Muscle of back (tissue), 11 donors: ENCODE results near the gene PHAF1. TPM values are rescaled to one million over a fixed set of nuclear protein-coding genes. Genes with fewer than 3 reads are reported as not detected.

Experiments used
- DNase-seq, 3 donors: peaks; one replicate each; pipeline versions ENCODE4 v3.0.0 to v3.0.0-alpha.2; 2013
- polyA plus RNA-seq, 10 donors: library from polyadenylated mRNA; unstranded; fragments of 120-200 nt; gene quantifications; one replicate each; pipeline ENCODE4 v1.2.1, GENCODE V29; 2013; ENCODE audit not compliant: insufficient read length in 10 of 10

PHAF1 gene
- polyA plus RNA-seq, 10 donors, result 15.6 to 20.5 (median 18.9) TPM

DNA sequence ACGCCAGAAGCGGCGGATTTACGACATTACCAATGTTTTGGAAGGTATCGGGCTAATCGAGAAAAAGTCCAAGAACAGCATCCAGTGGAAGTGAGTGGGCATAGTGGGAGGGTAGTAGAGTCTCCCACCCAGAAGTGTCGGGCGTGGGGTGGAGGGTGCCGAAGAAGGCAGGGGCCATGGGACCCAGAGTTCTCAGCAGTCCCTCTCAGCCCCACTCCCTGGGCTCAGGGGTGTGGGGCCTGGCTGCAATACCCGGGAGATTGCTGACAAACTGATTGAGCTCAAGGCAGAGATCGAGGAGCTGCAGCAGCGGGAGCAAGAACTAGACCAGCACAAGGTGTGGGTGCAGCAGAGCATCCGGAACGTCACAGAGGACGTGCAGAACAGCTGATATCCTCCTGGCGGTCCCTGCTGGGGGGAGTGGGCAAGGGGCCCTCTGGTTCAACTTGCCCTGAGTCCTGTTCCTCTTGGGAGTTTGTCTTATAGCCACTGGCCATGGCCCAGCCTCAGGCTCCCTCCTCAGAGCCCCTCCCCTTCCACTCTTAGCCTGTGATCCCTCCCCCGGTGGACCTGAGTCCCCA lies 83.1 kb downstream of the PHAF1 start:
- DNase-seq, result no peak

DNA sequence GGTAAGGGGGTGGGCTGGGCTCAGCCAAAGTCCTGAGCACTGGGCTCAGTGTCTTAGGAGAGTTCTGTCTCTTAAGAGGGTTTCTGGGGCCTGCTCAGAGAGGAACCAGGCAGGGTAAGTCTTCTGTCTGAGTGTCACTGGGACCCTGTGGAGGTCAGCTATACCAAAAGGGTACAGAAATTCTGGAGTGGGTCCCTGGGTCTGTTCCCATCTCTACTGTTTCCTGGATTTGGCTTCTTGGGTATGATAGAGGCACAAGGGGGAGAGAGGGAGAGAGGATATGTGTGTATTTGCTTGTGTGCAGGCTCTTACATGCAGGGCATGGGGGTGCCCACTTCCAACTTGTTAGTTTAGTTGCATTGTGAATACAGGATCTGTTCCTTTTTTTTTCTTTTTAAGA lies 83.8 kb downstream of the PHAF1 start:
- no peak for DNase-seq

DNA sequence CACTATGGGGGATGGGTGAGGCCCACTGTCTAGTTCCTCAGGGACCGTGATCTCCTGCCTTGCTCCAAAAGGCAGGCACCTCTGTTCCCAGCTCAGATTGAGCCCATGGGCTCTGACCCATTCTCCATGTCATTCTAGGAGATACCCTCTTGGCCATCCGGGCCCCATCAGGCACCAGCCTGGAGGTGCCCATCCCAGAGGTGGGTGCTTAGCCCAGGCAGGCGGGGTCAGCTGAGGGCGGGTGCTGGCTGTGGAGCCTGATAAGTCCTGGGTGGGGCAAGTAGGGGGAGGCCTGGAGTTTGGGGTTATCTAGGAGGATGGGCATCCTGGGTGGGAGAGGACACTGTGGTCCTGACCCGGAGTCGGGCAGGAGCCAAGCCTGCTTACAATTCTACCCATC lies 84.5 kb downstream of the PHAF1 start:
- no peak for DNase-seq

DNA sequence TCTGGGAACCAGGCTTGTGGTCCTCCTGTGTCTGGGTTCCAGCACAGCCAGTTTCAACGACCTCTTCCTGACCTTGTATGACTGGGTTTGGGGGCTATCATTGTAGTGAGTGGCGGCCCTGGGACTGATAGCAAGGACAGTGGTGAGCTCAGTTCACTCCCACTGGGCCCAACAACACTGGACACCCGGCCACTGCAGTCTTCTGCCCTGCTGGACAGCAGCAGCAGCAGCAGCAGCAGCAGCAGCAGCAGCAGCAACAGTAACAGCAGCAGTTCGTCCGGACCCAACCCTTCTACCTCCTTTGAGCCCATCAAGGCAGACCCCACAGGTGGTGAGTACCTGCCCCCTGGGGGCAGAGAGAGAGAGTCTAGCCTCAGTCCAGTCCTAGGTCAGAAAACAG lies 85.9 kb downstream of the PHAF1 start:
- DNase-seq, result no peak

DNA sequence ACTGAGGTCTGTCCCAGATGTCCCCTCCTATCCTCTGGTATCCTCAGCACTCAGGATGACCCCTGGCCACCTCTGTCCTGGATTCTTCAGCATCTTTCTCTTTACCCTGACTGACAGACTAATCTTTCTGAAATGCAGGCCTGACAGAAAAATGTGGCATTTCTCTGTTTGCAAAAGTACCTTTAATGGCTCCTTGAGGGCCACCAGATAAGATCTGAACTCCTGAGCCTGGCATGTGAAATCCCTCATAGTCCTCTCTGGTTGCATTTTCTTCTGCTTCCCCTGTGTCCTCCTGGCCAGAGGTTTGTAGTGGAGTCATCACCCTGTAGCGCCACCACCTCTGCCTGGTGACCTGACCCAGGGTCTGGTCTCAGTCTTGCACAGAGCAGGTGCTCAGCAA lies 87.1 kb downstream of the PHAF1 start:
- DNase-seq, result no peak

DNA sequence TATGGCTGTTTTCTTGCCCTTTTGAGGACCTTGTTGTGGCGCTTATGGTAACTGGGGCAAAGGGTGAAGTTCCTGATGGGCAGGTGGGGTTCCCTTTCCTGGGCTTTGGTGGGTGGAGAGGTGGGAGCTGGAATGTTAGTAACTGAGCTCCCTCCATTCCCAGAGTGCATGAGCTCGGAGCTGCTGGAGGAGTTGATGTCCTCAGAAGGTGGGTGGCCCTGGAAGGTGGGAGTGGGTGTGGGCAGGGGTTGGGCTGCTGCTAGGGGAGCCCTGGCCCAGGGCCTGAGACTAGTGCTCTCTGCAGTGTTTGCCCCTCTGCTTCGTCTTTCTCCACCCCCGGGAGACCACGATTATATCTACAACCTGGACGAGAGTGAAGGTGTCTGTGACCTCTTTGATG lies 88.0 kb downstream of the PHAF1 start:
- no peak for DNase-seq

Other genes with a start within 250 kb of the PHAF1 start
- gene PDP2, start 229.4 kb upstream of the PHAF1 start, polyA plus RNA-seq, result 1 to 10 TPM; 2.1 to 3.8 (median 2.9) TPM
- under 1 TPM in 5 of 10 donors, not detected in 5; 0.07 to 0.31 (median 0.13) TPM for gene CDH16, start 191.1 kb upstream of the PHAF1 start, polyA plus RNA-seq
- gene RRAD, start 184.4 kb upstream of the PHAF1 start, polyA plus RNA-seq, result 10 to 100 TPM in 1 of 10 donors, 1 to 10 TPM in 9; 2.6 to 13.1 (median 4.7) TPM
- gene CIAO2B, start 175.5 kb upstream of the PHAF1 start, polyA plus RNA-seq, result 10 to 100 TPM; 71.1 to 99.3 (median 82.0) TPM
- 10 to 100 TPM; 22.3 to 28.6 (median 26.0) TPM for gene CES2, start 174.4 kb upstream of the PHAF1 start, polyA plus RNA-seq
- under 1 TPM; 0.13 to 0.42 (median 0.30) TPM for gene CES3, start 148.7 kb upstream of the PHAF1 start, polyA plus RNA-seq
- 1 to 10 TPM; 1.5 to 7.0 (median 2.9) TPM for gene CES4A, start 121.4 kb upstream of the PHAF1 start, polyA plus RNA-seq
- gene CBFB, start 80.8 kb upstream of the PHAF1 start, polyA plus RNA-seq, result 10 to 100 TPM; 36.8 to 59.8 (median 40.7) TPM
- 10 to 100 TPM in 8 of 10 donors, 1 to 10 TPM in 2; 8.1 to 16.6 (median 11.5) TPM for gene B3GNT9, start 41.1 kb downstream of the PHAF1 start, polyA plus RNA-seq
- gene TRADD, start 50.0 kb downstream of the PHAF1 start, polyA plus RNA-seq, result 1 to 10 TPM; 2.4 to 8.4 (median 3.6) TPM
- gene FBXL8, start 50.0 kb downstream of the PHAF1 start, polyA plus RNA-seq, result 1 to 10 TPM in 9 of 10 donors, under 1 TPM in 1; 0.96 to 3.4 (median 2.3) TPM
- gene HSF4, start 54.8 kb downstream of the PHAF1 start, polyA plus RNA-seq, result 1 to 10 TPM; 1.5 to 8.6 (median 3.7) TPM
- 10 to 100 TPM; 14.6 to 36.6 (median 26.6) TPM for gene NOL3, start 60.6 kb downstream of the PHAF1 start, polyA plus RNA-seq
- 10 to 100 TPM; 12.5 to 26.5 (median 18.1) TPM for gene MATCAP1, start 74.0 kb downstream of the PHAF1 start, polyA plus RNA-seq
- 10 to 100 TPM in 5 of 10 donors, 1 to 10 TPM in 5; 7.6 to 13.9 (median 9.9) TPM for gene EXOC3L1, start 80.2 kb downstream of the PHAF1 start, polyA plus RNA-seq
- gene E2F4, start 82.2 kb downstream of the PHAF1 start, polyA plus RNA-seq, result 10 to 100 TPM; 31.7 to 48.1 (median 41.0) TPM
- gene ELMO3, start 89.2 kb downstream of the PHAF1 start, polyA plus RNA-seq, result 1 to 10 TPM in 6 of 10 donors, under 1 TPM in 4; 0.48 to 2.2 (median 1.2) TPM
- 10 to 100 TPM; 15.0 to 28.3 (median 19.5) TPM for gene TMEM208, start 117.2 kb downstream of the PHAF1 start, polyA plus RNA-seq
- gene FHOD1, start 137.5 kb downstream of the PHAF1 start, polyA plus RNA-seq, result 10 to 100 TPM; 15.8 to 28.2 (median 18.6) TPM
- gene SLC9A5, start 139.0 kb downstream of the PHAF1 start, polyA plus RNA-seq, result 1 to 10 TPM in 7 of 10 donors, under 1 TPM in 3; 0.72 to 1.6 (median 1.3) TPM
- 10 to 100 TPM in 3 of 10 donors, 1 to 10 TPM in 7; 4.3 to 13.5 (median 7.5) TPM for gene PLEKHG4, start 169.6 kb downstream of the PHAF1 start, polyA plus RNA-seq
- under 1 TPM; 0.05 to 0.36 (median 0.28) TPM for gene KCTD19, start 216.8 kb downstream of the PHAF1 start, polyA plus RNA-seq
- gene LRRC36, start 216.9 kb downstream of the PHAF1 start, polyA plus RNA-seq, result 1 to 10 TPM in 1 of 10 donors, under 1 TPM in 9; 0.15 to 1.7 (median 0.30) TPM